GM21447 (cell line): ENCODE measurements around the gene CUL1.

Source experiments
- ATAC-seq: cut with Tn5 transposase; IDR thresholded peaks from one replicate; pipeline ENCODE4 v1.9.1; 2021; ENCODE audit not compliant: unreplicated experiment

CUL1 gene

GRCh38 chr7:148717266-148717793, 18.6 kb downstream of the CUL1 start:
- ATAC-seq: no peak

GRCh38 chr7:148718431-148718830, 19.7 kb downstream of the CUL1 start:
- ATAC-seq: no peak

GRCh38 chr7:148719753-148720152, 21.1 kb downstream of the CUL1 start:
- no peak for ATAC-seq

GRCh38 chr7:148720472-148720871, 21.8 kb downstream of the CUL1 start:
- no peak for ATAC-seq

GRCh38 chr7:148721390-148721789, 22.7 kb downstream of the CUL1 start:
- no peak for ATAC-seq

- no peak for ATAC-seq
These were observed 23.9 kb downstream of the CUL1 start for GRCh38 chr7:148722340-148723165.

- no peak for ATAC-seq
These were observed 24.5 kb downstream of the CUL1 start for GRCh38 chr7:148723166-148723559.

- no peak for ATAC-seq
These were observed 25.1 kb downstream of the CUL1 start for GRCh38 chr7:148723846-148724245.

- no peak for ATAC-seq
These were observed 27.7 kb downstream of the CUL1 start for GRCh38 chr7:148726385-148726784.

GRCh38 chr7:148727501-148728278, 29.0 kb downstream of the CUL1 start:
- no peak for ATAC-seq

GRCh38 chr7:148729984-148730733, 31.5 kb downstream of the CUL1 start:
- ATAC-seq: no peak

GRCh38 chr7:148732862-148733261, 34.2 kb downstream of the CUL1 start:
- no peak for ATAC-seq

GRCh38 chr7:148733496-148733895, 34.8 kb downstream of the CUL1 start:
- no peak for ATAC-seq

GRCh38 chr7:148735141-148735540, 36.4 kb downstream of the CUL1 start:
- ATAC-seq: no peak

GRCh38 chr7:148735967-148736366, 37.3 kb downstream of the CUL1 start:
- ATAC-seq: no peak

- ATAC-seq: no peak
These were observed 40.2 kb downstream of the CUL1 start for GRCh38 chr7:148738737-148739535.

GRCh38 chr7:148746135-148746534, 47.4 kb downstream of the CUL1 start:
- ATAC-seq: no peak

- ATAC-seq: no peak
These were observed 48.6 kb downstream of the CUL1 start for GRCh38 chr7:148747274-148747673.

- no peak for ATAC-seq
These were observed 52.0 kb downstream of the CUL1 start for GRCh38 chr7:148750442-148751355.
